T-helper 1 cell treated with Interleukin-12 subunit alpha and Interleukin-12 subunit beta and Interleukin-4 antibody, amounts not matched to agents 30 μg/mL and 1 μg/mL, for 36 hours (primary cell): Measurements from ENCODE around the gene CEP250.

Experiments
- H3K27ac Mint-ChIP-seq: one replicate; pipeline ENCODE4 v1.8.0; 2021; ENCODE audit warnings: mild to moderate bottlenecking, mixed read lengths
- H3K27me3 Mint-ChIP-seq: one replicate; pipeline ENCODE4 v1.8.0; 2021; ENCODE audit warnings: low read depth, mixed read lengths
- H3K36me3 Mint-ChIP-seq: one replicate; pipeline ENCODE4 v1.8.0; 2021; ENCODE audit warnings: low read depth, mixed read lengths
- H3K4me1 Mint-ChIP-seq: one replicate; pipeline ENCODE4 v1.8.0; 2021; ENCODE audit warnings: low read depth, mixed read lengths
- H3K4me3 Mint-ChIP-seq: one replicate; pipeline ENCODE4 v1.8.0; 2021; ENCODE audit warnings: mild to moderate bottlenecking, moderate library complexity, mixed read lengths
- H3K9me3 Mint-ChIP-seq: one replicate; pipeline ENCODE4 v1.8.0; 2021; ENCODE audit warnings: mixed read lengths

CEP250 gene

DNA sequence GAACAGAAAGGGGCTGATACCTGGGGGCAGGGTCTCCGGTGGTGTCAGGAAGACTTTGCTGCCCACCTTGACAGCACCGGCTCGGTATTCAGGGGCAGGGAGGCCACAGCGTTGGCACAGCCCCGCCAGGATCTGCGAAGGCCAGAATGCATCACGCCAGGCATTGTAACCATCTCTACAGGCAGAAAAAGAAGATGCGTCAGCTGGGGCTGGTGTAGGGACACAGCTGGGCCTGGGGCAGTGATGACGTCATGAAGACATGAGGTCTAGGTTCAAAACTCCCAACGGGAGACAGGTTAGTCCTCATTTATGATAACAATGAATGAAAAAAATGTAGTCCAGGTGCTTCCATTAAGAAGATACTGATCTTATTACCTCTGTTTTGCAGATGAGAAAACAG, 108.4 kb downstream of the CEP250 start:
- no peak overlapping the region for H3K4me3 Mint-ChIP-seq
- H3K36me3 Mint-ChIP-seq, result no peaks in the 10 kb centered on the region
- H3K9me3 Mint-ChIP-seq, result no peaks in the 10 kb centered on the region
- H3K4me1 Mint-ChIP-seq, result no peaks in the 10 kb centered on the region
- no peak overlapping the region for H3K27ac Mint-ChIP-seq
- peaks cover 4% of the 10 kb centered on the region for H3K27me3 Mint-ChIP-seq

DNA sequence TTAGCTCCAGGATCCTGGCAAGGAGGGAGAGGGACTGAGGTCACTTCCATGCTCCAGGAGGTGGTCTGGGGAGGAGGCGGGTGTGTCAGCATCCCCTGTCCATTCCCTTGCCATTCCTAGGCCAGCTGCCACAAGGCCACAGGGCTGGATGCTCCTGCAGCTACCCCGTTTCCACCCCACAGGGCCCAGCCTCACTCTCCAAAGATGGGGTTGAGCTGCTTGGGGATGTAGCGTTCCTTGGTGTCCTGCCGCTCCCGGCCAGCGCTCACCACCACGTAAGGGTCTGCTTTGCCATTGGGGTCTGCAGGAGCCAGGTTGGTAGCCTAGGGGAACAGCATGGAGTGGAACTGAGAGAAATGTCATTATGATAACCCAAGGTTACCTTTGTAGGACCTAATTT, 109.5 kb downstream of the CEP250 start:
- H3K27ac Mint-ChIP-seq, result no peak overlapping the region
- no peak overlapping the region for H3K4me3 Mint-ChIP-seq
- peaks cover 4% of the 10 kb centered on the region for H3K27me3 Mint-ChIP-seq
- no peaks in the 10 kb centered on the region for H3K4me1 Mint-ChIP-seq
- H3K36me3 Mint-ChIP-seq, result no peaks in the 10 kb centered on the region
- H3K9me3 Mint-ChIP-seq, result no peaks in the 10 kb centered on the region

DNA sequence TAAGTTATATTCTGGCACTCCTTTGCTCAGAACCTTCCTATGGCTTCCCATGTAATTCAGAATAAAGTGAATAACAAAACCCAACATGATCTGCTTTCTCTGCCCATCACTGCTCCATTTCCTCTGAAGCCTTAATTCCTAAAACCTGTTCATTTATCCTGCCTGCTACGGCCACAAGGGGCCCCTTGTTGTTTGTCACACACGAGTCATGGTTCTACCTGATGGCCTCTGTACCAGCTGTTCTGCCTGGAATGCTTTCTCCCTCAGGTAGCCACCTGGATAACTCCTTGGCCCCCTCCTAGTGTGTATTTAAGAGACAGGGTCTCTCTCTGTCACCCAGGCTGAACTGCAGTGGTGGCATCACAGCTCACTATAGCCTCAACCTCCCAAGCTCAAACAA, 113.2 kb downstream of the CEP250 start:
- H3K4me3 Mint-ChIP-seq, result no peak overlapping the region

More for the DNA sequence above, 113.2 kb downstream of the CEP250 start:
- peaks cover 4% of the 10 kb centered on the region for H3K27me3 Mint-ChIP-seq
- peaks cover 5% of the 10 kb centered on the region for H3K9me3 Mint-ChIP-seq
- no peaks in the 10 kb centered on the region for H3K36me3 Mint-ChIP-seq
- no peaks in the 10 kb centered on the region for H3K4me1 Mint-ChIP-seq
- no peak overlapping the region for H3K27ac Mint-ChIP-seq
